ENCODE data around the gene GPR137. TPM values are rescaled to one million over a fixed set of nuclear protein-coding genes. Genes with fewer than 3 reads are reported as not detected.
"Not testable (repeated sequence)": the region's sequence is repeated elsewhere in the genome, so short reads cannot be mapped to it uniquely, and the experiment has no call there.

Gene GPR137
- total RNA-seq, 2 donors from 2014 or later = 34.2 to 37.6 TPM

- Mint-ChIP-seq H3K9me3 (no peaks in the 10 kb centered on the region), H3K27ac (peak overlapping the region in 1 of 2 donors; percentile 97), H3K36me3 (peaks cover 9% of the 10 kb centered on the region in 2 donors)
- ATAC-seq = no peak
- DNase-seq (ENCODE audit: low spot score in 2 of 2) = no peak
These were observed 17.7 kb downstream of the GPR137 start for GRCh38 chr11:64303109-64304031.

- H3K36me3 Mint-ChIP-seq = peaks cover 9% of the 10 kb centered on the region in 2 donors
- H3K9me3 Mint-ChIP-seq = no peaks in the 10 kb centered on the region
- peak overlapping the region; percentile 97 to 99 for H3K27ac Mint-ChIP-seq
- no peak for ATAC-seq
- no peak for DNase-seq (ENCODE audit: low spot score in 2 of 2)
These were observed 18.3 kb downstream of the GPR137 start for GRCh38 chr11:64304032-64304315.

- ATAC-seq = peak; percentile 41 to 59
- Mint-ChIP-seq H3K9me3 (no peaks in the 10 kb centered on the region), H3K36me3 (peaks cover 9% of the 10 kb centered on the region in 2 donors), H3K27ac (peak overlapping the region; percentile 97 to 99)
- peak; percentile 91 to 97 for DNase-seq (ENCODE audit: low spot score in 2 of 2)
These were observed 18.8 kb downstream of the GPR137 start for GRCh38 chr11:64304316-64305072.

- DNase-seq (ENCODE audit: low spot score in 2 of 2) = peak; percentile 99 to 100
These were observed 19.5 kb downstream of the GPR137 start, which contains the start of gene ESRRA for GRCh38 chr11:64305075-64305690. Gene ESRRA, plus strand, starts transcription at chr11:64305524. Its CDS starts 1,656 bp downstream, at chr11:64307180.

GRCh38 chr11:64305691-64306562 is 20.3 kb downstream of the GPR137 start:
- H3K36me3 Mint-ChIP-seq = peaks cover 9% of the 10 kb centered on the region in 2 donors
- peak overlapping the region; percentile 90 to 97 for H3K27ac Mint-ChIP-seq
- ATAC-seq (peak; percentile 24 to 29), DNase-seq (ENCODE audit: low spot score in 2 of 2) (peak; percentile 73 to 84)
- no peaks in the 10 kb centered on the region for H3K9me3 Mint-ChIP-seq

More at GRCh38 chr11:64305075-64305690, 19.5 kb downstream of the GPR137 start, which contains the start of gene ESRRA:
- Mint-ChIP-seq H3K9me3 (no peaks in the 10 kb centered on the region), H3K27ac (peak within 1 kb of the TSS; percentile 97 to 99), H3K36me3 (peaks cover 9% of the 10 kb centered on the region in 2 donors)
- peak; percentile 74 to 83 for ATAC-seq

- Mint-ChIP-seq H3K36me3 (peaks cover 9% of the 10 kb centered on the region in 2 donors), H3K9me3 (no peaks in the 10 kb centered on the region), H3K27ac (peak overlapping the region; percentile 90 to 97)
- DNase-seq (ENCODE audit: low spot score in 2 of 2) (no peak), ATAC-seq (no peak)
These were observed 20.9 kb downstream of the GPR137 start for GRCh38 chr11:64306563-64306875.

- Mint-ChIP-seq H3K9me3 (no peaks in the 10 kb centered on the region), H3K27ac (peak overlapping the region; percentile 26 to 90), H3K36me3 (peaks cover 9% of the 10 kb centered on the region in 2 donors)
- no peak for DNase-seq (ENCODE audit: low spot score in 2 of 2)
- ATAC-seq = no peak
These were observed 21.4 kb downstream of the GPR137 start for GRCh38 chr11:64306876-64307622.

GRCh38 chr11:64307795-64308194 is 22.1 kb downstream of the GPR137 start:
- peak overlapping the region; percentile 26 to 90 for H3K27ac Mint-ChIP-seq
- H3K36me3 Mint-ChIP-seq; H3K9me3 Mint-ChIP-seq; DNase-seq (ENCODE audit: low spot score in 2 of 2); ATAC-seq: not testable (repeated sequence)

- ATAC-seq (no peak), DNase-seq (ENCODE audit: low spot score in 2 of 2) (no peak)
- Mint-ChIP-seq H3K9me3 (no peaks in the 10 kb centered on the region), H3K36me3 (peaks cover 14 to 16% of the 10 kb centered on the region in 2 donors), H3K27ac (peak overlapping the region; percentile 89 to 97)
These were observed 27.3 kb downstream of the GPR137 start for GRCh38 chr11:64312947-64313346.

- H3K27ac Mint-ChIP-seq = peak overlapping the region; percentile 89 to 97
- no peaks in the 10 kb centered on the region for H3K9me3 Mint-ChIP-seq
- ATAC-seq = no peak
- no peak for DNase-seq (ENCODE audit: low spot score in 2 of 2)
- peaks cover 19 to 20% of the 10 kb centered on the region in 2 donors for H3K36me3 Mint-ChIP-seq
These were observed 28.0 kb downstream of the GPR137 start for GRCh38 chr11:64313491-64314145.

- Mint-ChIP-seq H3K9me3 (no peaks in the 10 kb centered on the region), H3K27ac (peak overlapping the region; percentile 62 to 84), H3K36me3 (peaks cover 19 to 24% of the 10 kb centered on the region in 2 donors)
- ATAC-seq = no peak
- no peak for DNase-seq (ENCODE audit: low spot score in 2 of 2)
These were observed 28.6 kb downstream of the GPR137 start for GRCh38 chr11:64314146-64314804.

- DNase-seq (ENCODE audit: low spot score in 2 of 2) (no peak), ATAC-seq (no peak)
- Mint-ChIP-seq H3K36me3 (peaks cover 19 to 27% of the 10 kb centered on the region in 2 donors), H3K27ac (peak overlapping the region in 1 of 2 donors; percentile 62), H3K9me3 (no peaks in the 10 kb centered on the region)
These were observed 29.3 kb downstream of the GPR137 start for GRCh38 chr11:64314805-64315561.

GRCh38 chr11:64315667-64316526 is 30.2 kb downstream of the GPR137 start:
- Mint-ChIP-seq H3K27ac (peak overlapping the region; percentile 99), H3K36me3 (peaks cover 25 to 27% of the 10 kb centered on the region in 2 donors)
- ATAC-seq; DNase-seq (ENCODE audit: low spot score in 2 of 2); H3K9me3 Mint-ChIP-seq: not testable (repeated sequence)

All from activated naive CD4-positive, alpha-beta T cell treated with anti-CD3 and anti-CD28 coated beads, Interleukin-2, amount 50 U/mL, for 72 hours (primary cell).